ENCODE results near the gene FMOD.
"Not testable (repeated sequence)": the region's sequence is repeated elsewhere in the genome, so short reads cannot be mapped to it uniquely, and the experiment has no call there.

The FMOD gene

DNA sequence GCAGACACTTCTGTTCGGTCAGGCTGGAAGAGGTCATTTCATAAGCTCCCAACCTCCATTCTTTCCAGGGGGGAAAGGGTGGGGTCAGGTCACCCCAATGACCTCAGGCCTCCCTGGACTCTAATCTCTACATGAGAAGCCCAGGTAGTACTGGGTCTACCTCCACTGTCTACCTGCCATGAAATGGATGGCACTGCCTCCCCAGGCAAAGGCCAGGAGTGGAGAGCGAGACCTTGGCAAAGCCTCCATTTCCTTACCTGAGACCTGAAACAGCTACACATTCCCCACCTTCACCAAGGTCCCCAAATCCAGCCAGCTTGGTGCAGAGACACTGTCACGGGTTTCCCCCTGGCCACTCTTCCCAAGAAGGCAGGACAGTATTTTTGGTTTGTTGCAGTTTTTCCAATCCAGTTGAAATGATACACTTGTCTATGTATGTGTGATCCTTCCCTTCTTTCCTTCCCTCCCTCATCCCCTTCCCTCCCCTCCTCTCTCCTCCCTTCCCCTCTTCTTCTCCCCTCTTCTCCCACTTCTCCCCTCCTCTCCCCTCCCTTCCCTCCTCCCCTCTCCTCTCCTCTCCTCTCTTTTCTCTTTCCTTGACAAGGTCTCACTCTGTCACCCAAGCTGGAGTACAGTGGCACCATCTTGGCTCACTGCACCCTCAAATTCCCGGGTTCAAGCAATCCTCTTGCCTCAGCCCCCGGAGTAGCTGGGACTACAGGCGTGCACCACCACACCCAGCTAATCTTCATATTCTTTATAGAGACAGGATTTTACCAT, 29.5 kb downstream of the FMOD start:
- TF ChIP-seq, protein P1, sequence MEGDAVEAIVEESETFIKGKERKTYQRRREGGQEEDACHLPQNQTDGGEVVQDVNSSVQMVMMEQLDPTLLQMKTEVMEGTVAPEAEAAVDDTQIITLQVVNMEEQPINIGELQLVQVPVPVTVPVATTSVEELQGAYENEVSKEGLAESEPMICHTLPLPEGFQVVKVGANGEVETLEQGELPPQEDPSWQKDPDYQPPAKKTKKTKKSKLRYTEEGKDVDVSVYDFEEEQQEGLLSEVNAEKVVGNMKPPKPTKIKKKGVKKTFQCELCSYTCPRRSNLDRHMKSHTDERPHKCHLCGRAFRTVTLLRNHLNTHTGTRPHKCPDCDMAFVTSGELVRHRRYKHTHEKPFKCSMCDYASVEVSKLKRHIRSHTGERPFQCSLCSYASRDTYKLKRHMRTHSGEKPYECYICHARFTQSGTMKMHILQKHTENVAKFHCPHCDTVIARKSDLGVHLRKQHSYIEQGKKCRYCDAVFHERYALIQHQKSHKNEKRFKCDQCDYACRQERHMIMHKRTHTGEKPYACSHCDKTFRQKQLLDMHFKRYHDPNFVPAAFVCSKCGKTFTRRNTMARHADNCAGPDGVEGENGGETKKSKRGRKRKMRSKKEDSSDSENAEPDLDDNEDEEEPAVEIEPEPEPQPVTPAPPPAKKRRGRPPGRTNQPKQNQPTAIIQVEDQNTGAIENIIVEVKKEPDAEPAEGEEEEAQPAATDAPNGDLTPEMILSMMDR (IDR thresholded peaks at IDR 0.05; ENCODE audit: control extremely low read depth, extremely low read depth, low read depth, missing control alignments) = no peak
- POLR2A ChIA-PET = interaction anchor here (0.5 to 9.0 kb wide), 4 partner anchors 12 to 1145 kb away, joined by 4 to 225 read pairs (median 4); partner anchors contain the start of gene BTG2
- no peak for DNase-seq (ENCODE audit: extremely low spot score)
- CTCF ChIA-PET = interaction anchor here (1.0 to 9.8 kb wide), 8 partner anchors 9 to 53 kb away, joined by 3 to 181 read pairs (median 14); partner anchors contain the start of gene BTG2

GRCh38 chr1:203320591-203321272, 30.2 kb downstream of the FMOD start:
- TF ChIP-seq, protein P1 (IDR thresholded peaks at IDR 0.05; ENCODE audit: control extremely low read depth, extremely low read depth, low read depth, missing control alignments) = no peak
- peak; percentile 67 for DNase-seq (ENCODE audit: extremely low spot score)
- POLR2A ChIA-PET = interaction anchor here (0.5 to 9.0 kb wide), 5 partner anchors 12 to 1145 kb away, joined by 3 to 225 read pairs (median 4); partner anchors contain the start of gene BTG2
- CTCF ChIA-PET = interaction anchor here (1.0 to 9.8 kb wide), 8 partner anchors 9 to 52 kb away, joined by 3 to 181 read pairs (median 14); partner anchors contain the start of gene BTG2

DNA sequence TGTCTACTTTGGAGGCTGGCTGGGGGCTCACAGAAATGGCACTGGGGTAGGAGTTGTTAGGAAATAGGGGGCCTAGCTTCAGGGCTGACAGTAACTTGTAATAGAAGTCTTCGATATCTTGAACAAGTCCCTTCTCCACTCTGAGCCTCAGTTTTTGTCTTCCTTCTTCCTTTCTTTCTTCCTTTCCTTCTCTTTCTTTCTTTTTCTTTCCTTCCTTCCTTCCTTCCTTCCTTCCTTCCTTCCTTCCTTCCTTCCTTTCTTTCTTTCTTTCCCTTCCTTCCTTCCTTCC, 32.7 kb downstream of the FMOD start:
- DNase-seq (ENCODE audit: extremely low spot score) = no peak
- ChIA-PET POLR2A (interaction anchor here (1.2 to 2.2 kb wide), 2 partner anchors 10 to 12 kb away, joined by 4 to 11 read pairs; no protein-coding TSS in a partner anchor), CTCF (interaction anchor here (0.7 to 2.4 kb wide), 5 partner anchors 10 to 51 kb away, joined by 3 to 14 read pairs (median 4); no protein-coding TSS in a partner anchor)
- TF ChIP-seq, protein P1 (IDR thresholded peaks at IDR 0.05; ENCODE audit: control extremely low read depth, extremely low read depth, low read depth, missing control alignments) = no peak

DNA sequence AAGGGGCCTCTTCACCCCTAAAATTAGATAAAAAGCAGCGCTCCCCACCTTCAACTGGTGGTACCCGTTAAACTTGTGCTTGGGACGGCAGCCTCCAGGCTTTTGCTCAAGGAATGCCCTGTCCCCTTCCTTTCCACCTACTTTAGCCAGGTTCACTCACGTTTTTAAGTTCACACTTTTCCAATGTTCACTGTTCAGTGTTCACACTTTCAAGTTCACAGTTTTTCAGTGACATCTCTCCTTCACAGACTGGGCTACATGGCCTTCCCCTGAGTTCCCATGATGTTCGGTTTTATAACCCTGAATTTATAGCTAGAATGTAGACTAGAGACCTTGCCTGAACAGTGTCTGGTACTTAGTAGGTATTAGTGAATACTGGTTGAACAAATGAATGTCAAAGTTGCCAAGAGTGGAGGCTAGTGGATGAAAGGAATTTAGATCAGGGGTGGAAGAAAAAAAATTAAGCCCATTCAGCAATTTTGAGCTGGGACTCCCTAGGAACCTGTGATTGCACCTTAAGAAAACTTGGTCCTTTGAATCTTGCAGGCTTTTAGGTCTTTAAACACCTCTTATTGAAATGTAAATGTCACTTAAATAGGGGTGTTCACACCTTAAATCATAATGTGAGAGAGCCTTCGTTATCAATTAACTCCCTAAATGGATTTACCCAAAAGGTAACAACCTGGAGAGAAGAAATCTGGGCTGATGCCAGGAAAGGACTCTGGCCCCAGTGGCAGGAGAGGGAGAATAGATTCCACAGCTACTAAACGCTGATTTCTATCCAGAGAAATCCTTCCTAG, 33.3 kb downstream of the FMOD start:
- no peak for DNase-seq (ENCODE audit: extremely low spot score)
- POLR2A ChIA-PET = interaction anchor here (0.8 to 2.2 kb wide), 3 partner anchors 7 to 12 kb away, joined by 3 to 11 read pairs (median 4); no protein-coding TSS in a partner anchor
- CTCF ChIA-PET = interaction anchor here (0.7 to 2.4 kb wide), 9 partner anchors 10 to 50 kb away, joined by 3 to 14 read pairs (median 3); no protein-coding TSS in a partner anchor
- TF ChIP-seq, protein P1 (IDR thresholded peaks at IDR 0.05; ENCODE audit: control extremely low read depth, extremely low read depth, low read depth, missing control alignments) = no peak

- ChIA-PET POLR2A (interaction anchor here (0.8 to 2.4 kb wide), 5 partner anchors 8 to 27 kb away, joined by 3 to 11 read pairs (median 8); no protein-coding TSS in a partner anchor), CTCF (interaction anchor here (0.6 to 2.4 kb wide), 10 partner anchors 9 to 49 kb away, joined by 3 to 14 read pairs (median 3); no protein-coding TSS in a partner anchor)
- no peak for DNase-seq (ENCODE audit: extremely low spot score)
- TF ChIP-seq, protein P1 (IDR thresholded peaks at IDR 0.05; ENCODE audit: control extremely low read depth, extremely low read depth, low read depth, missing control alignments) = no peak
Measured at GRCh38 chr1:203316626-203317093, 34.3 kb downstream of the FMOD start.

- CTCF ChIA-PET = interaction anchor here (1.0 to 9.7 kb wide), 5 partner anchors 9 to 43 kb away, joined by 3 to 228 read pairs (median 4); no protein-coding TSS in a partner anchor
- DNase-seq (ENCODE audit: extremely low spot score); POLR2A ChIA-PET: not testable (repeated sequence)
Measured at GRCh38 chr1:203314025-203314759, 36.7 kb downstream of the FMOD start.
